Neural crest cell (in vitro differentiated cells): ENCODE results near the gene GTF2F2. TPM values are rescaled to one million over a fixed set of nuclear protein-coding genes. Genes with fewer than 3 reads are reported as not detected.

ENCODE experiments used
- DNase-seq: peaks from one replicate; pipeline ENCODE4 v3.0.0; 2021; ENCODE audit warnings: low read depth, mixed read lengths, low spot score
- H3K27ac Mint-ChIP-seq: one replicate; pipeline ENCODE4 v1.8.0; 2021; ENCODE audit warnings: mild to moderate bottlenecking, mixed read lengths; ENCODE audit not compliant: unreplicated experiment
- H3K27me3 Mint-ChIP-seq: 2 replicates; pipeline ENCODE4 v1.8.0; 2021; ENCODE audit warnings: low read depth, mild to moderate bottlenecking, mixed read lengths
- H3K36me3 Mint-ChIP-seq: 2 replicates; pipeline ENCODE4 v1.8.0; 2021; ENCODE audit warnings: low read depth, mild to moderate bottlenecking, mixed read lengths
- H3K4me1 Mint-ChIP-seq: 2 replicates; pipeline ENCODE4 v1.8.0; 2021; ENCODE audit warnings: mixed read lengths
- H3K4me3 Mint-ChIP-seq: one replicate; pipeline ENCODE4 v1.8.0; 2021; ENCODE audit warnings: mild to moderate bottlenecking, mixed read lengths
- H3K9me3 Mint-ChIP-seq: 2 replicates; pipeline ENCODE4 v1.8.0; 2021; ENCODE audit warnings: mixed read lengths
- total RNA-seq: library from RNA; stranded (reverse); gene quantifications from 2 replicates; pipeline ENCODE4 v1.2.1, GENCODE V29; 2021
- TF ChIP-seq, protein P1 (sequence below): fragments of 200-600 bp; sonication (generic); conservative IDR thresholded peaks from 2 replicates; pipeline ENCODE4 v1.5.0; 2021; ENCODE audit warnings: antibody characterized with exemption, mild to moderate bottlenecking

GTF2F2 gene
- total RNA-seq, 1 donor from 2014 or later = 25.1 TPM

DNA sequence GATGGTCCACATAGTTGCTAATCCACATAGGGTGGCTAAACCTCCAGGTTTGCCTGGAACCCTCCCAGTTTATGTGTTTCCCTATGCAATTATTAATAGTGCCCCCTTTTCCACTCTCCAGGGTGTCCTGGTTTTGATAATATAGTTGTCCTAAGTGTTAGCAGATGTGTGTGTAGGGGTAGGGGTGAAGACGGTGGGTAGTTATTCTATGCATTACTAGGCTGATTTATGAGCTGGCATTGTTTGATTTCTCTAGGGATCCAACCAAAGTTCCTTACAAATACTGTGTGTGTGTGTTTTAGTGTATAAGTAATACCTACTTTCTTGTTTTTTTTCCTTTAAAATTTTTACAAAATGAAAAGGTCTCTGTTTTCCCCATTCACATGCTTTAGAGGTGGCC is 21.1 kb downstream of the GTF2F2 start:
- Mint-ChIP-seq H3K9me3 (no peaks in the 10 kb centered on the region), H3K4me1 (peaks cover 28% of the 10 kb centered on the region), H3K36me3 (peaks cover 3% of the 10 kb centered on the region), H3K27ac (no peak overlapping the region), H3K27me3 (no peaks in the 10 kb centered on the region), H3K4me3 (no peak overlapping the region)
- TF ChIP-seq, protein P1, sequence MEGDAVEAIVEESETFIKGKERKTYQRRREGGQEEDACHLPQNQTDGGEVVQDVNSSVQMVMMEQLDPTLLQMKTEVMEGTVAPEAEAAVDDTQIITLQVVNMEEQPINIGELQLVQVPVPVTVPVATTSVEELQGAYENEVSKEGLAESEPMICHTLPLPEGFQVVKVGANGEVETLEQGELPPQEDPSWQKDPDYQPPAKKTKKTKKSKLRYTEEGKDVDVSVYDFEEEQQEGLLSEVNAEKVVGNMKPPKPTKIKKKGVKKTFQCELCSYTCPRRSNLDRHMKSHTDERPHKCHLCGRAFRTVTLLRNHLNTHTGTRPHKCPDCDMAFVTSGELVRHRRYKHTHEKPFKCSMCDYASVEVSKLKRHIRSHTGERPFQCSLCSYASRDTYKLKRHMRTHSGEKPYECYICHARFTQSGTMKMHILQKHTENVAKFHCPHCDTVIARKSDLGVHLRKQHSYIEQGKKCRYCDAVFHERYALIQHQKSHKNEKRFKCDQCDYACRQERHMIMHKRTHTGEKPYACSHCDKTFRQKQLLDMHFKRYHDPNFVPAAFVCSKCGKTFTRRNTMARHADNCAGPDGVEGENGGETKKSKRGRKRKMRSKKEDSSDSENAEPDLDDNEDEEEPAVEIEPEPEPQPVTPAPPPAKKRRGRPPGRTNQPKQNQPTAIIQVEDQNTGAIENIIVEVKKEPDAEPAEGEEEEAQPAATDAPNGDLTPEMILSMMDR = no peak
- no peak for DNase-seq

DNA sequence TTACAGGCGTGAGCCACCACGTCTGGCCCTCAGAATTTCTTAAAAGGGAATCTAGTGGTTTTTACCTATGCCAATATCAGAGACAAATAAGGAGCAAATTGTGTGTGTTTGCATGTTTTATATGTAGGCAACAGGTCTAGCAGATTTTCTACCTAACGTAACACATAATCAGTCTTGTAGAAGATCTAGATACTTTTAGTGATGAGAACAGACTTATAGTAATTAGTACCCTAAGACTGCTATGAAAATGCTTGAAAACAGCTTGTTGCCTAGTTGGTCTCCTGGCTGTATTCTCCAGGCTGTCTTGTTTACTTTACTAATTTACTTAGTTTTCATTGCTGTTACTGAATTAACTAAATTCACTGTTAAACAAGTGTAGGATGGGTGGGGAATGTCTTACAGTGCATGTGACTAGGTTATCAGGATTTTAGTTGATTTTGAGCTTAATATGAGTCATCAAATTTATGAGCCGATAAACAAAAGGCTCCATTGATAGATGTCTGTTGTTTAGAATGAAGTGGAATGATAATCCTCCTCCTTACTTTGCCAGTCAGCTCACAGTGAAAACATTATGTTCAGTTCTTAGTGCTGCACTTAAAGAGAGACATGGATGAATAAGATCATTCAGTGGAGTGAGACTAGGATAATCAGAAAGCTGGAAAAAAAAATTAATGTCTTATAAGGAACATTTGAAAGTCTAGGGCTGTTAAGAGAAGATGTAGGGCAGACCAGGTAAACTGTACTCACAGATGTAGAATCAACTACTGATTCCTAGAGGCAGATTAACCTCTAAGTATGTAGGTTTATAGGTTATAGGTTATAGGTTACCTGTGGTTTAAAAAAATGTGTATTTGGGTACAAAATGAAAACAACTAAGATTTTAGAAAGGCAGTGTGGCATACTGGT is 22.4 kb downstream of the GTF2F2 start:
- H3K4me1 Mint-ChIP-seq = peaks cover 34% of the 10 kb centered on the region
- TF ChIP-seq, protein P1 = no peak
- peaks cover 3% of the 10 kb centered on the region for H3K36me3 Mint-ChIP-seq
- H3K9me3 Mint-ChIP-seq = no peaks in the 10 kb centered on the region
- H3K4me3 Mint-ChIP-seq = peak overlapping the region; percentile 14
- peak overlapping the region; percentile 40 for H3K27ac Mint-ChIP-seq
- no peaks in the 10 kb centered on the region for H3K27me3 Mint-ChIP-seq
- DNase-seq = no peak

DNA sequence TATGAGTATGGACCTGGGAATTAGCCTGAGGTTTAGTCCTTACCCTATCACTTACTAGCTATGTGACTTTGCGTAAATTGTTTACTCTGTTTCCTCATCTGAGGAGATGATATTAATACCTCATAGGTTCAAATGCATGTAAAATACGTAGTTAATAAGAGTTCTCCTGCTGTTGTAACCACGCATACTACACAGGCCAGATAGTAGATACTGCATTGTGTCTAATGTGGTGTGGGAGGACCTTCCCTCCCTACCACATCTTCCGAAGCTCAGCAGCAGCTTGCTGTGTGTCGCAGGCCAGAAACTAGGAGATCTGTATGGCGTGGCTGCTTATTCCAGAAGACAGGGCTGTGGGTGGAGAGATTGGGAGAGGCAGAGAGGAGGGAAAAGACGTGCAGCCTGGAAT is 23.0 kb downstream of the GTF2F2 start:
- no peaks in the 10 kb centered on the region for H3K9me3 Mint-ChIP-seq
- H3K27ac Mint-ChIP-seq = peak overlapping the region; percentile 48
- H3K4me1 Mint-ChIP-seq = peaks cover 34% of the 10 kb centered on the region
- H3K4me3 Mint-ChIP-seq = no peak overlapping the region
- peaks cover 3% of the 10 kb centered on the region for H3K36me3 Mint-ChIP-seq
- no peak for DNase-seq
- TF ChIP-seq, protein P1 = no peak
- H3K27me3 Mint-ChIP-seq = no peaks in the 10 kb centered on the region

DNA sequence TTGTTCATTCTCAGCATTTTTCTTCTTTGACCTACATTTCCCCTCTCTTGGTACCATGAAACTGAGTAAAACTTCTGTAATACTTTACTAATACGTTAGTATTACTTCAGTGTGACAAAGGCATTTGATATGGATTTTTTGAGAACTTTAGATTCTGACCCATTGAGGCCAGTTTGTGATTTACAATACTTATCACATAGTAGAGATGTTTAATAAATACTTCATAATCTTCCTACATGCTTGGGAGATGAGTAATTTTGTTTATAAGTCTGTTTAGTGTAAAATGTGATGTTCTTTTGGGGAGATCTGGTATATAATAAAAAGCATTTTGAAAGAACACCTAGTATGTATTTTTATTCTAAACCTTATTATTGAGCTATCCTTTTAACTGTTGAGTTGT is 29.7 kb downstream of the GTF2F2 start:
- Mint-ChIP-seq H3K9me3 (no peaks in the 10 kb centered on the region), H3K27ac (no peak overlapping the region), H3K27me3 (no peaks in the 10 kb centered on the region), H3K4me3 (no peak overlapping the region), H3K36me3 (peaks cover 7% of the 10 kb centered on the region), H3K4me1 (peaks cover 13% of the 10 kb centered on the region)
- TF ChIP-seq, protein P1 = no peak
- no peak for DNase-seq

DNA sequence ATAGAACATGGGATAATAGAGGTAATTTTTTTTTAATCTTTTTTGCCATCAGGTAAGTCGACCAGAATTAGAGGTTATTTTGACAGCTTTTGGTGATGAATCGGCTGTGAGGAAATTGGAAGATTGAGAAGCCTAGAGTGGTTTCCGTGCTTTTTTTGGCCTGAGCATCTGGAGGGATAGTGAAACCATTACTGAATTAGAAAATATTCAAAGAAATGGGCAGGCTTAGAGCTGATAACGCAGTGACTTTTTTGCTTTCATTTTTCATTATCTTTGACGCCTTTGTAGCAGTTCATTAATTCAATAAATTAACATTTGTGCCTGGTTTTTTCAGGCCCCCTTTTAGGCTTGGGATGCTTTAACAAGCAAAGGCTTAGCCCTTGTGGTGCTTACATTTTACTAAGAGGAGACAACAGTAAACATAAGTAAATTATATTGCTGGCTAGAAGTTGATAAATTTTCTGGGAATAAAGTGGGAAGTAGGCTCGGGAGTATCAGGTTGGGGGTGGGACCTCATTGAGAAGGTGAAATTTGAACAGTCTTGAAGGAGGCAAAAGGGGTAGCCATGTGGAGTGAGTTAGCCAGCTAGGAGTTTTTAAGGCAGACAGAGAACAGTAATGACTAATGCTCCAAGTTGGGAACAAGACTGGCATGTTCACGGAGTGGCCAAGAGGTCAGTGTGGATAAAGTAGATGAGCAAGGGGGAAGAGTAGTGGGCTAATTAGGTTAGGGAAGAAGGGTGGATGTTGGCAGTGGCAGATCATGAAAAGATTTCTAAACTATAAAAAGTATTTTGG is 36.5 kb downstream of the GTF2F2 start:
- Mint-ChIP-seq H3K27ac (no peak overlapping the region), H3K27me3 (no peaks in the 10 kb centered on the region), H3K9me3 (no peaks in the 10 kb centered on the region), H3K4me3 (no peak overlapping the region), H3K36me3 (peaks cover 17% of the 10 kb centered on the region), H3K4me1 (no peaks in the 10 kb centered on the region)
- no peak for DNase-seq
- TF ChIP-seq, protein P1 = no peak
